Chondrocyte (in vitro differentiated cells): ENCODE measurements around the gene FRMD3. TPM values are rescaled to one million over a fixed set of nuclear protein-coding genes. Genes with fewer than 3 reads are reported as not detected.

Experiments
- DNase-seq: peaks from one replicate; pipeline ENCODE4 v3.0.0; 2021; ENCODE audit warnings: mixed read lengths, low spot score
- H3K27ac Mint-ChIP-seq: one replicate; pipeline ENCODE4 v1.8.0; 2021; ENCODE audit warnings: mild to moderate bottlenecking, moderate library complexity, mixed read lengths; ENCODE audit not compliant: unreplicated experiment
- H3K27me3 Mint-ChIP-seq: 2 replicates; pipeline ENCODE4 v1.8.0; 2021; ENCODE audit warnings: low read depth, mixed read lengths
- H3K36me3 Mint-ChIP-seq: 2 replicates; pipeline ENCODE4 v1.8.0; 2021; ENCODE audit warnings: low read depth, mixed read lengths
- H3K4me1 Mint-ChIP-seq: 2 replicates; pipeline ENCODE4 v1.8.0; 2021; ENCODE audit warnings: low read depth, mild to moderate bottlenecking, mixed read lengths
- H3K4me3 Mint-ChIP-seq: one replicate; pipeline ENCODE4 v1.8.0; 2021; ENCODE audit warnings: mild to moderate bottlenecking, moderate library complexity, mixed read lengths; ENCODE audit not compliant: unreplicated experiment
- H3K9me3 Mint-ChIP-seq: 2 replicates; pipeline ENCODE4 v1.8.0; 2021; ENCODE audit warnings: low read depth, mixed read lengths
- CTCF ChIP-seq: fragments of 200-600 bp; sonication (generic); IDR thresholded peaks from 2 replicates; pipeline ENCODE4 v1.5.0; 2021; ENCODE audit warnings: antibody characterized with exemption, mild to moderate bottlenecking, moderate library complexity
- total RNA-seq: library from RNA; stranded (reverse); gene quantifications from 3 replicates; pipeline ENCODE4 v1.2.1, GENCODE V29; 2021

Gene FRMD3
- total RNA-seq, 1 donor from 2014 or later = 1.1 TPM

- no peaks in the 10 kb centered on the region for H3K9me3 Mint-ChIP-seq
- no peak for DNase-seq
- H3K36me3 Mint-ChIP-seq = no peaks in the 10 kb centered on the region
- no peaks in the 10 kb centered on the region for H3K27me3 Mint-ChIP-seq
- TF ChIP-seq CTCF = no peak
- no peaks in the 10 kb centered on the region for H3K4me1 Mint-ChIP-seq
- H3K4me3 Mint-ChIP-seq = no peak overlapping the region
- H3K27ac Mint-ChIP-seq = no peak overlapping the region
These were observed 210.2 kb downstream of the FRMD3 start for GRCh38 chr9:83327750-83328622.

- TF ChIP-seq CTCF = no peak
- Mint-ChIP-seq H3K4me3 (no peak overlapping the region), H3K27ac (no peak overlapping the region), H3K27me3 (no peaks in the 10 kb centered on the region), H3K4me1 (no peaks in the 10 kb centered on the region), H3K9me3 (no peaks in the 10 kb centered on the region), H3K36me3 (no peaks in the 10 kb centered on the region)
- no peak for DNase-seq
These were observed 210.9 kb downstream of the FRMD3 start for GRCh38 chr9:83327323-83327722.

GRCh38 chr9:83323148-83323547 lies 215.1 kb downstream of the FRMD3 start:
- no peak for TF ChIP-seq CTCF
- Mint-ChIP-seq H3K4me3 (no peak overlapping the region), H3K4me1 (no peaks in the 10 kb centered on the region), H3K36me3 (peaks cover 2% of the 10 kb centered on the region), H3K9me3 (peaks cover 7% of the 10 kb centered on the region), H3K27ac (no peak overlapping the region), H3K27me3 (peaks cover 2% of the 10 kb centered on the region)
- DNase-seq = no peak

DNA sequence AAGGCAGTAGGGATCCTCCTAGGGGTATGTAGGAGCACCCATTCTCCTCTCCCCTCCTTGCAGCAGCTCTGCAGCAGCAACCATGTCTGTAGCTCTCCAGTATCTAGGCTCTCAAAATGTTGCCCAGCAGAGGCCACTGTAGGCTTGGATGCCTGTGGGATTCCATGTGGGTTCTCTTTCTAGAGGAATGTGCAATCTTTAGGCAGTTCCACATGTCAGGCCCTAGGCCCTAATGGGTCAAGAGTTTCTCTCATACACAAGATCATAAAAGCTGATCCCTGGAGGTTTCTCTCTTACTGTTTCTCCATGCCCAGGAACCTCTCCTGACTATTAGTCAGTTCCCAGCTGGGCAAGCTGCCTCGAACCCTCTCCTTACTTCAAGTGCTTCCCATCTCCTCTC lies 215.8 kb downstream of the FRMD3 start:
- Mint-ChIP-seq H3K27ac (no peak overlapping the region), H3K9me3 (peaks cover 7% of the 10 kb centered on the region), H3K4me3 (no peak overlapping the region), H3K27me3 (peaks cover 2% of the 10 kb centered on the region), H3K4me1 (no peaks in the 10 kb centered on the region), H3K36me3 (peaks cover 2% of the 10 kb centered on the region)
- DNase-seq = no peak
- TF ChIP-seq CTCF = no peak

DNA sequence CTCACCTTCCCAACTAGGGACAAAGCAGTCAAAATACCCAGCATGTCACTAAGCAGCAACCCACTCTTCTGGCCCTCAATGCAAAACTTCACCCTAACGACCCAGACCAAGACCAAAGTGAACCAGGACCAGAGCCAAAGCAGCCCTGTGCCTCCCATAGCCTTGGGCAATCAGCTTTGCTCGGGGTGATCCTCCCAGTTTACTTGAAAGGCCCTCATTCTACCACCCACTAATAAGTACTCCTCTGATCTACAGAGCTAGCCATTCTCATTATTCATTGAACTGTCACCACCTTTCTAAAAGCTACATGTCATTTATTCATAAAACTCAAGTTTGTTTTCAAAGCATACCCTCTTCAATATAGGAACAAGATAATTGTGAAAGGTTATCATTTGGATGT lies 221.0 kb downstream of the FRMD3 start:
- Mint-ChIP-seq H3K27me3 (peaks cover 2% of the 10 kb centered on the region), H3K9me3 (peaks cover 7% of the 10 kb centered on the region), H3K4me1 (no peaks in the 10 kb centered on the region), H3K27ac (no peak overlapping the region), H3K4me3 (no peak overlapping the region), H3K36me3 (peaks cover 2% of the 10 kb centered on the region)
- no peak for TF ChIP-seq CTCF
- DNase-seq = no peak
